CD1c-positive myeloid dendritic cell (primary cell): ENCODE measurements around the gene SYNJ2.
A peak's percentile ranks its signal among the peaks of the same experiment; 100 is the strongest.

Source experiments
- DNase-seq: peaks from one replicate; pipeline ENCODE4 v3.0.0-alpha.2; 2016; ENCODE audit errors: extremely low spot score

SYNJ2 gene

GRCh38 chr6:158026054-158026900 is 44.6 kb downstream of the SYNJ2 start:
- DNase-seq, result peak; percentile 94

GRCh38 chr6:158026901-158027589 is 45.4 kb downstream of the SYNJ2 start:
- peak; percentile 35 for DNase-seq

- DNase-seq, result no peak
These were observed 46.1 kb downstream of the SYNJ2 start for GRCh38 chr6:158027590-158028285.

DNA sequence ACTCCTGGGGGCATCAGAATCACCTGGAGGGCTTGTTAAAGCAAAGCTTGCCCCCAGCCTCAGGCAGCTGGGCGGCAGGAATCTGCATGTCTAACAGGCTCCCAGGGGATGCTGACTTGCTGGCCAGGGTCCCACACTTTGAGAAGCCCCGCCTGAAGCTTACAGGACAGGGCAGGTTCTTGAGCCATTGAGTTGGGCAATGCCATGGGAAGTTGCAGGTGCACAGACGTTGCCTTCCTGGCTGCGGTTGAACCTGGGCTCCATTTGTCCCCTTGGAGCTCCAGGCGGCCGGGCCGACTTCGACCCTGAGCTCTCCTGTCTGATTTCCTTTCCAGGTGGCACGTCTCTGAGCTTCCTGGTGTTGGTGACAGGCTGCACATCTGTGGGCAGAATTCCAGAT is 46.8 kb downstream of the SYNJ2 start:
- DNase-seq, result no peak

- DNase-seq, result no peak
These were observed 47.2 kb downstream of the SYNJ2 start for GRCh38 chr6:158028876-158029275.

DNA sequence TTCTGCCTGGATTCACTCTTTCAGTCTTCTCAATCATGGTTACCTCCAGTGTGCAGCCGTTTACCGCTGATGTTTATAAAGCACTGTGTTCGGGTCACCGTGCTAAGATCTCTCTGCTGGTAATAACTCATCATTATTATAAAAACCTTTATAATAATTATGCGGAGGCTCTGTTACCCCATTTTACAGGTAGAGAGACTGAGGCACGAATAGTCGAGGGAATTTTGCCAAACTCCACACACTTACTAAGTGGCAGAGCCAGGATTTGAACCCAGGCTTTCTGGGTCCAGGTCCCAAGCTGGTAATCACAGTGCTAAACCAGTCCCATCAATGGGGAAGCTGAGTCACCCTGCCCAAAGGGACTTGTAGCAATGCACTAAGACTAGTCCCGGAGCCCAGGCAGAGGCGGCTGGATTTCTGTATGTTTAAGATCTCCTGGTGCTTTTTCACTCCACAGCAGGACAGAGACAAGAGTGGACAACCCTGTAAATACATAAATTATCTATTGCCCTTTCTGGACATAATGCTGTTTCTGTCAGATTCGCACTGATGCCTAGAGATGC is 48.1 kb downstream of the SYNJ2 start:
- peak; percentile 50 for DNase-seq

DNA sequence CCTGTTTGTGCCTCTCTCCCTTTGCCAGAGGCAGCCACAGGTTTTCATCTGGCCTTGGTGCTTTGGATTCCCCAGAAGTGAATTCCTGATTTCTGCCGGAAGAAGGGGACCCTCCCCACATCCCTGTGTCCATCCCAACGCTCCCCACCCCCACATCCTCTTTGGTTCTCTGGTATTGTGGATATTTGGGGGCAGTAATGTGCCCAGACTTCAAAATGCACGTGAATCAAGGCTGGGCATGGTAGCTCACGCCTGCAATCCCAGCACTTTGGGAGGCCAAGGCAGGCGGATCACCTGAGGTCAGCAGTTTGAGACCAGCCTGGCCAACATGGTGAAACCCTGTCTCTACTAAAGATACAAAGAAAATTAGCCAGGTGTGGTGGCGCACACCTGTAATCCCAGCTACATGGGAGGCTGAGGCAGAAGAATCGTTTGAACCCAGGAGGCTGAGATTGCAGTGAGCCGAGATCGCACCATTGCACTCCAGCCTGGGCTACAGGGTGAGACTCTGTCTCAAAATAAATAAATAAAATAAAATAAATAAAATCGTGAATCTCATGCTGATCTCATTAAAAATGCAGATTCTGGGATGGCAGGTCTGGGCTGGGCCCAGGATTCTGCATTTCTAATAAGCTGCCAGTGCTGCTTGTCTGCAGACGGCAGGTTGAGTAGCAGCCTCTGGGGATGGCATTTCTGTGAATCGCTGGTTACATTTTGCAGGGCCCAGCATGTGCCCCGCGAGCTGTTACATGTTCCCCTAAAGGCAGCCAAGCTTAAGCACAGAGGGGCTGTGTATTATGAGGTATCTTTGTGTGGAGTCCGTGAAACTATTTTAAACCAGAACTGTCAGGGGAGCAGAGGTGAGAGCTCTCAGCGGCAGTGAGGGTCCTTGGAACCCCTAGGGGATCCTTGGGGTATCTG is 49.0 kb downstream of the SYNJ2 start:
- DNase-seq, result no peak

GRCh38 chr6:158031381-158032353 is 50.0 kb downstream of the SYNJ2 start:
- DNase-seq, result peak; percentile 89

- DNase-seq, result no peak
These were observed 50.7 kb downstream of the SYNJ2 start for GRCh38 chr6:158032354-158032733.

GRCh38 chr6:158033077-158033750 is 51.6 kb downstream of the SYNJ2 start:
- DNase-seq, result no peak

GRCh38 chr6:158033751-158034702 is 52.4 kb downstream of the SYNJ2 start:
- no peak for DNase-seq

GRCh38 chr6:158036261-158036660 is 54.6 kb downstream of the SYNJ2 start:
- no peak for DNase-seq

GRCh38 chr6:158037021-158037420 is 55.4 kb downstream of the SYNJ2 start:
- DNase-seq, result no peak

- no peak for DNase-seq
These were observed 56.1 kb downstream of the SYNJ2 start for GRCh38 chr6:158037771-158038170.

- DNase-seq, result no peak
These were observed 56.9 kb downstream of the SYNJ2 start for GRCh38 chr6:158038291-158039177.

- no peak for DNase-seq
These were observed 57.5 kb downstream of the SYNJ2 start for GRCh38 chr6:158039178-158039557.

- peak; percentile 39 for DNase-seq
These were observed 57.9 kb downstream of the SYNJ2 start for GRCh38 chr6:158039571-158040050.
